ENCODE measurements around the gene ZNF490.
"Not testable (repeated sequence)": the region's sequence is repeated elsewhere in the genome, so short reads cannot be mapped to it uniquely, and the experiment has no call there.

Gene ZNF490

DNA sequence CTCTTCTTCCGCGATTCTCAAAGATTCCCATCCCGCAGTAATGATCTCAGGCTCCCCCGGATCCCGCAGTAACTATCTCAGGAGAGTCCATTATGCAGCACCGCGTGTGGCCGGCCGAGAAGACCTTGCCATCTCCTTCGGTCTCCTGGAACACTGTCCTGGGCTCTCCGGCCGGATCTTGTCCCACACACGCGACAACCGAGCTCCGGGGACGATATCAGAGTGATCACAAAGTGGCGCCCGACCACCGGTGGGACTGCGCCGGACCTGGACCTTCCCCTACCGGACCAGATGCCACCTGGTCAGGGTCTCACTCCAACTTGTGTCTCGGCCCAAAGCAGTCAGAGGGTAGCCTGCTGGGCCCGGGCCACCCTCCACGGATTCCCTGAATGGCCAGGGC is 31.9 kb upstream of the ZNF490 start:
- H3K9me3 ChIP-seq (ENCODE audit: control insufficient read depth, insufficient read depth, low read length), result no peaks in the 10 kb centered on the region
- no peaks in the 10 kb centered on the region for H3K27me3 ChIP-seq (ENCODE audit: control insufficient read depth, insufficient read depth, low read length)
- H3K9ac ChIP-seq (ENCODE audit: low read depth, low read length), result no peak overlapping the region

DNA sequence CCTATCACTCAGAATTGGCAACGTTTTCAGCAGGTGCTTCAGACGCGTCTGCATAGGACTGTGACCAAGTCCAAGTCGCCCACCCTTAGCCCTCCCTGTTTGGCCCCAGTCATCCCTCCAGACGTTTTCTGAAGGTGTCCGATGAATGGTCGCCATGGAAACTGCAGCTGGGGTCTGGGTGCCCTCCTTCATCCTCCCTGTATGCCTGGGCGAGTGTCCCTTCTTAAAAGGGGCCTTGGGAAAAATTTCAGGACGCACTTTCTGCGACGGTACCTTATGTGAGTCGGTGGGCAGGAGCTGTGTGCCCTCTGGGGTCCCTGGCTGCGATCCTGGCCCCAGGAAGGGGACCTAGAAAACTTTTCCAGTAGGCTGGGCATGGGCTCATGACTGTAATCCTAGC is 30.8 kb upstream of the ZNF490 start:
- peaks cover 5% of the 10 kb centered on the region for H3K36me3 ChIP-seq (ENCODE audit: control insufficient read depth, insufficient read depth, low read length)

More for the DNA sequence above, 31.9 kb upstream of the ZNF490 start:
- Histone ChIP-seq H3K4me1 (ENCODE audit: control insufficient read depth, insufficient read depth, low read length) (no peaks in the 10 kb centered on the region), H3K36me3 (ENCODE audit: control insufficient read depth, insufficient read depth, low read length) (peaks cover 5% of the 10 kb centered on the region), H3K4me3 (ENCODE audit: low read depth, low read length) (no peak overlapping the region)

DNA sequence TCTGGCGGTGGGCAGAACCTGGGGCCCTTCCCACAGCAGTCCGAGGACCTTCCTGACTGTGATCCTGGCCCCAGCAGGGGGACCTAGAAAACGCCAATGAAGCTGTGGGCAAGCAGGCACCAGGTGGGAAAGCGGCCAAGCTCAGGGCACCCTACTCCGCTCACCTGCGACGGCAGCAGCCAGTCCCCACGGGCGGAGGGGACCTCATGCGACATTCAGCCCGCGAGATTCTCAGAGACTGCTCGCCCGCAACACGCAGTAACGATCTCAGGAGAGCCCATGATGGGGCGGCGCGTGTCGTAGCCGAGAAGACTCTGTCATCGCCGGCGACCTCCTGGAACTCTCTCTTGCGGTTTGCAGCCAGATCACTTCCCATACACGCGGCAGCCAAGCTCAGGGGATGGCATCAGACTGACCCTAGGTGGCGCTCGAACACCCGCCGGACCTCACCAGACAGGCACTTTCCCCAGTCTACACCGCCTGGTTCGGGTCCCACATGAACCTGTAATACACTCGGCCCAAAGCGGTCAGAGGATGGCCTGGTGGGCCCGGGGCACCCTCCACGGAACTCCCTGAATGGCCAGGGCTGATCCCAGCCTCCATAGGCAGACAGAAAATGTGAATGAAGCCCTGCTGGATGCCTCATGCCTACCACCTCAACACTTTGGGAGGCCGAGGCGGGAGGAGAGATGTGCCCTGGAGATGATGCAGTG is 29.4 kb upstream of the ZNF490 start:
- Histone ChIP-seq H3K4me1 (ENCODE audit: control insufficient read depth, insufficient read depth, low read length) (no peaks in the 10 kb centered on the region), H3K9ac (ENCODE audit: low read depth, low read length) (peak overlapping the region; percentile 47), H3K27me3 (ENCODE audit: control insufficient read depth, insufficient read depth, low read length) (no peaks in the 10 kb centered on the region), H3K9me3 (ENCODE audit: control insufficient read depth, insufficient read depth, low read length) (no peaks in the 10 kb centered on the region), H3K36me3 (ENCODE audit: control insufficient read depth, insufficient read depth, low read length) (peaks cover 5% of the 10 kb centered on the region), H3K4me3 (ENCODE audit: low read depth, low read length) (peak overlapping the region; percentile 60)

More for the DNA sequence above, 30.8 kb upstream of the ZNF490 start:
- H3K4me1 ChIP-seq (ENCODE audit: control insufficient read depth, insufficient read depth, low read length), result no peaks in the 10 kb centered on the region
- no peak overlapping the region for H3K4me3 ChIP-seq (ENCODE audit: low read depth, low read length)
- no peaks in the 10 kb centered on the region for H3K27me3 ChIP-seq (ENCODE audit: control insufficient read depth, insufficient read depth, low read length)
- no peaks in the 10 kb centered on the region for H3K9me3 ChIP-seq (ENCODE audit: control insufficient read depth, insufficient read depth, low read length)
- H3K9ac ChIP-seq (ENCODE audit: low read depth, low read length), result no peak overlapping the region

DNA sequence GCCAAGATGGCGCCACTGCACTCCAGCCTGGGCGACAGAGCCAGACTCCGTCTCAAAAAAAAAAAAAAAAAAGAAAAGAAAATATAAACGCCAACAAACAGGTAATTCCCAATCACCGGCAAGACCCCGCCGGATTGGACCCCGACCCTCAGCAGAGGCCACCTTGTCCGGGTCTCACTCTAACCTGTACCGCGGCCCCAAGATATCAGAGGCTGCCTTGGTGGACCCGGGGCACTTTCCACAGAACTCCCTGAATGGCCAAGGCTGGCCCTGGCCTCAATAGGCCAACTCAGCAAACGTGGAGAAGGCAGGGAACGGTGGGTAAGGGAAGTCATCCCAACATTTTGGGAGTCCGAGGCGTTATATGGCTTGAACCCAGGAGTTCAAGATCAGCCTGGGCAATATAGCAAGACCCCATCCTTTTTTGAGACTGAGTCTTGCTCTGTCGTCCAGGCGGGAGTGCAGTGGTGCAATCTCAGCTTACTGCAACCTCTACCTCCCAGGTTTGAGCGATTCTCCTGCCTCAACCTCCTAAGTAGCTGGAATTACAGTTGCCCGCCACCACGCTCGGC is 28.1 kb upstream of the ZNF490 start:
- Histone ChIP-seq H3K27me3 (ENCODE audit: control insufficient read depth, insufficient read depth, low read length) (no peaks in the 10 kb centered on the region), H3K9ac (ENCODE audit: low read depth, low read length) (no peak overlapping the region), H3K4me3 (ENCODE audit: low read depth, low read length) (no peak overlapping the region), H3K36me3 (ENCODE audit: control insufficient read depth, insufficient read depth, low read length) (no peaks in the 10 kb centered on the region), H3K4me1 (ENCODE audit: control insufficient read depth, insufficient read depth, low read length) (no peaks in the 10 kb centered on the region), H3K9me3 (ENCODE audit: control insufficient read depth, insufficient read depth, low read length) (no peaks in the 10 kb centered on the region)

DNA sequence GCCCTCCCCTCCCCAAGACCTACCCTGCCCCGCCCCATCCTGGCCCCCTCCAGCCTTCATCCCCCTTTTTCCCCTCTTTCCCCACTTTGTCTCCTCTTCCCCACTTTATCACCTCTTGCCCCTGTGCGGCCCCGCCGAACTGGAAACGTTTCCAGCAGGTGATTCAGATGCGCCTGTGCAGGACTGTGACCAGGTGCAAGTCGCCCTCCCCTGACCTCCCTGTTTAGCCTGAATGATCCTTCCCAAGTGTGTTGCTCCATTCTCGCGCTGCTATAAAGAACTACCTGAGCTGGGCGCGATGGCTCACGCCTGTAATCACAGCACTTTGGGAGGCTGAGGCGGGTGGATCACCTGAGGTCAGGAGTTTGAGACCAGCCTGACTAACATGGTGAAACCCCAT is 26.0 kb upstream of the ZNF490 start:
- Histone ChIP-seq H3K4me1 (ENCODE audit: control insufficient read depth, insufficient read depth, low read length) (no peaks in the 10 kb centered on the region), H3K36me3 (ENCODE audit: control insufficient read depth, insufficient read depth, low read length) (no peaks in the 10 kb centered on the region), H3K9ac (ENCODE audit: low read depth, low read length) (no peak overlapping the region), H3K4me3 (ENCODE audit: low read depth, low read length) (no peak overlapping the region), H3K27me3 (ENCODE audit: control insufficient read depth, insufficient read depth, low read length) (no peaks in the 10 kb centered on the region), H3K9me3 (ENCODE audit: control insufficient read depth, insufficient read depth, low read length) (no peaks in the 10 kb centered on the region)

DNA sequence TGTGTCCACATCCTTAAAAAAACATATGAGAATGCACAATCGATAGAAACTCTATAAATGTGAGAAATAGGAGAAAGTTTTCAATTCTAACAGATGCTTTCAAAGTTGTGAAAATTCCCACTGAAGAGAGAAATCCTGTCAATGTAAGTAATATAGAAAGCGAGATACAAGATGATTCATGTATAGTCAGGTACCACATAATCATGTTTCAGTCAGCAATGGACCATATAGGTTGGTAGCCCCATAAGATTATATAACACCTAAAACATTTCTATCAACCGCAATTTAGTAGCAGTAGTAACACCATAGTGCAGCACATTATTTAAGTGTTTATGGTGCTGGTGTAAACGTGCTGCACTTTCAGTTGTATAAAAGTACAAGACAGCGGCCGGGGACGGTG is 18.6 kb upstream of the ZNF490 start:
- Histone ChIP-seq H3K9ac (ENCODE audit: low read depth, low read length) (no peak overlapping the region), H3K4me1 (ENCODE audit: control insufficient read depth, insufficient read depth, low read length) (no peaks in the 10 kb centered on the region), H3K27me3 (ENCODE audit: control insufficient read depth, insufficient read depth, low read length) (no peaks in the 10 kb centered on the region), H3K4me3 (ENCODE audit: low read depth, low read length) (no peak overlapping the region), H3K9me3 (ENCODE audit: control insufficient read depth, insufficient read depth, low read length) (peaks cover 17% of the 10 kb centered on the region), H3K36me3 (ENCODE audit: control insufficient read depth, insufficient read depth, low read length) (peaks cover 36% of the 10 kb centered on the region)

DNA sequence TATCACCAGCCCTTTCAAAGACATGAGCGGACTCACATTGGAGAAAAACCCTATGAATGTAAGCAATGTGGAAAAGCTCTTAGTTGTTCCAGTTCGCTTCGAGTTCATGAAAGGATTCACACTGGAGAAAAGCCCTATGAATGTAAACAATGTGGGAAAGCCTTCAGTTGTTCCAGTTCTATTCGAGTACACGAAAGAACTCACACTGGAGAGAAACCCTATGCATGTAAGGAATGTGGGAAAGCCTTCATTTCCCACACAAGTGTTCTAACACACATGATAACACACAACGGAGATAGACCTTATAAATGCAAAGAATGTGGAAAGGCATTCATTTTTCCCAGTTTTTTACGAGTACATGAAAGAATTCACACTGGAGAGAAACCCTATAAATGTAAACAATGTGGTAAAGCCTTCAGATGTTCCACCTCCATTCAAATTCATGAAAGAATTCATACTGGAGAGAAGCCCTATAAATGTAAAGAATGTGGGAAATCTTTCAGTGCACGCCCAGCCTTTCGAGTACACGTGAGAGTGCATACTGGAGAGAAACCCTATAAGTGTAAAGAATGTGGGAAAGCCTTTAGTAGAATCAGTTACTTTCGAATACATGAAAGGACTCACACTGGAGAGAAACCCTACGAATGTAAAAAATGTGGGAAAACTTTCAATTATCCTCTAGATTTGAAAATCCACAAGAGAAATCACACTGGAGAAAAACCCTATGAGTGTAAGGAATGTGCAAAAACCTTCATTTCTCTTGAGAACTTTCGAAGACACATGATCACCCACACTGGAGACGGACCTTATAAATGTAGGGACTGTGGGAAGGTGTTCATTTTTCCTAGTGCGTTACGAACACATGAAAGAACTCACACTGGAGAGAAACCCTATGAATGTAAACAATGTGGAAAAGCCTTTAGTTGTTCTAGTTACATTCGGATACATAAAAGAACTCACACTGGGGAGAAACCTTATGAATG is 17.7 kb upstream of the ZNF490 start:
- H3K36me3 ChIP-seq (ENCODE audit: control insufficient read depth, insufficient read depth, low read length), result peaks cover 42% of the 10 kb centered on the region
- peaks cover 17% of the 10 kb centered on the region for H3K9me3 ChIP-seq (ENCODE audit: control insufficient read depth, insufficient read depth, low read length)
- H3K9ac ChIP-seq (ENCODE audit: low read depth, low read length), result no peak overlapping the region
- no peaks in the 10 kb centered on the region for H3K27me3 ChIP-seq (ENCODE audit: control insufficient read depth, insufficient read depth, low read length)
- H3K4me3 ChIP-seq (ENCODE audit: low read depth, low read length), result no peak overlapping the region
- H3K4me1 ChIP-seq (ENCODE audit: control insufficient read depth, insufficient read depth, low read length), result no peaks in the 10 kb centered on the region

DNA sequence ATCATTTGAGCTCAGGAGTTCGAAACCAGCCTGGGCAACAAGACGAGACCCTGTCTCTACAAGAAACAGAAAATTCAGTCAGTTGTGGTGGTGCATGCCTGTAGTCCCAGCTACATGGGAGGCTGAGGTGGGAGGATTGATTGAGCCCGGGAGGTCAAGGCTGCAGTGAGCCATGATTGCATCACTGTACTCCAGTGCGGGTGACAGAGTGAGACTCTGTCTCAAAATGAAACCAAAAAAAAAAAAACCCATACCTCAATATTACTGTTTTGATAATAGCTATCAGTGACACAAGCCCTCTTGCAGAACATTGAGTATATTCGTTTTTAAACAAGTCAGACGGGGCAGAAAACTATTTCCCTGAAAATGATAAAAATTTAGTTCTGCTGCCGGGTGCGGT is 16.3 kb upstream of the ZNF490 start:
- H3K36me3 ChIP-seq (ENCODE audit: control insufficient read depth, insufficient read depth, low read length), result peaks cover 42% of the 10 kb centered on the region

DNA sequence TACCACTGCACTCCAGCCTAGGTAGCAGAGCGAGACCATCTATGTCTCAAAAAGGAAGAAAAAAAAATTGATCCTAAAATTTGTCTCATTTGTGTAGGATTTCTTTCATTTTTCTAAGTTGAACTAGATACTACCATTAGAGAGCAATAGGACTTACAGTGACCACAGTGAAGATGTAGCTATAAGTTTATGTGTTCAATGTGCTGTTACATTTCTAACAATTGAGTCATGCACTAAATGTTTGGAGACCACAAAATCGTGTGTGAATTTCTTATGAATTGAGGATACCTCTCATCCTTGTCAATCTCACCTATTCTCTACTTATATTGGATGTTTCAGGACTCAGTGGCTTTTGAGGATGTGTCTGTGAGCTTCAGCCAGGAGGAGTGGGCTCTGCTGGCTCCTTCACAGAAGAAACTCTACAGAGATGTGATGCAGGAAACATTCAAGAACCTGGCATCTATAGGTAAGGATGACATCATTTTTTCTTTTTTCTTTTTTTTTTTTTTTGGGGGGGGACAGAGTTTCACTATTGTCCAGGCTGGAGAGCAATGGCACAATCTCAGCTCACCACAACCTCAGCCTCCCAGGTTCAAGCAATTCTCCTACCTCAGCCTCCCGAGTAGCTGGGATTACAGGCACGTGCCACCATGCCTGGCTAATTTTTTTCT is 12.9 kb upstream of the ZNF490 start:
- Histone ChIP-seq H3K4me3 (ENCODE audit: low read depth, low read length) (no peak overlapping the region), H3K27me3 (ENCODE audit: control insufficient read depth, insufficient read depth, low read length) (no peaks in the 10 kb centered on the region), H3K4me1 (ENCODE audit: control insufficient read depth, insufficient read depth, low read length) (no peaks in the 10 kb centered on the region), H3K36me3 (ENCODE audit: control insufficient read depth, insufficient read depth, low read length) (peaks cover 33% of the 10 kb centered on the region), H3K9me3 (ENCODE audit: control insufficient read depth, insufficient read depth, low read length) (peaks cover 8% of the 10 kb centered on the region), H3K9ac (ENCODE audit: low read depth, low read length) (no peak overlapping the region)

More for the DNA sequence above, 16.3 kb upstream of the ZNF490 start:
- H3K9me3 ChIP-seq (ENCODE audit: control insufficient read depth, insufficient read depth, low read length), result peaks cover 17% of the 10 kb centered on the region
- no peak overlapping the region for H3K9ac ChIP-seq (ENCODE audit: low read depth, low read length)
- no peak overlapping the region for H3K4me3 ChIP-seq (ENCODE audit: low read depth, low read length)
- no peaks in the 10 kb centered on the region for H3K27me3 ChIP-seq (ENCODE audit: control insufficient read depth, insufficient read depth, low read length)
- no peaks in the 10 kb centered on the region for H3K4me1 ChIP-seq (ENCODE audit: control insufficient read depth, insufficient read depth, low read length)

DNA sequence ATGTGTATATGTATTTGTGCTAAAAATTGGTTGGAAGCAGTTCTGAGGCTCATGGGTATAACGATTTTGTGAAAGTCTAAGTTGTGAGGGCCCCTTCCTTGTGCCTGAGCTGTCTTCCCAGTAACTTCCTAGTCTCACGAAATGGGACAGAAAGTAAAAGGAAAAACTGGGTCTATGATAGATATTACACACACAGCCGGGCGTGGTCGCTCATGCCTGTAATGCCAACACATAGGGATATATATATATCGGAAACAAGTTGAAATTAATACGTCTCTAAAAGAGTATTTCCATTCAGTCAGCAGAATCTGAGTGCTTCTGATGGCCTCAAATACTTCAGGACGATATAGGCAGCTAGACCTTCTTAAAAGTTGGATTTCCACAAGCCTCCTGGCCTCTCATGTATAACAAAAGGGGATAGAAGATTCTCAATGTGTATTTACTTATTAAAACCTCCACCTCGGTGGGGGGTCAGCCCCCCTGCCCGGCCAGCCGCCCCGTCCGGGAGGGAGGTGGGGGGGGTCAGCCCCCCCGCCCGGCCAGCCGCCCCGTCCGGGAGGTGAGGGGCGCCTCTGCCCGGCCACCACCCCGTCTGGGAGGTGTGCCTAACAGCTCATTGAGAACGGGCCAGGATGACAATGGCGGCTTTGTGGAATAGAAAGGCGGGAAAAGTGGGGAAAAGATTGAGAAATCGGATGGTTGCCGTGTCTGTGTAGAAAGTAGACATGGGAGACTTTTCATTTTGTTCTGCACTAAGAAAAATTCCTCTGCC is 10.8 kb upstream of the ZNF490 start:
- H3K9me3 ChIP-seq (ENCODE audit: control insufficient read depth, insufficient read depth, low read length); H3K4me1 ChIP-seq (ENCODE audit: control insufficient read depth, insufficient read depth, low read length); H3K4me3 ChIP-seq (ENCODE audit: low read depth, low read length); H3K9ac ChIP-seq (ENCODE audit: low read depth, low read length); H3K27me3 ChIP-seq (ENCODE audit: control insufficient read depth, insufficient read depth, low read length): not testable (repeated sequence)
- H3K36me3 ChIP-seq (ENCODE audit: control insufficient read depth, insufficient read depth, low read length), result peaks cover 16% of the 10 kb centered on the region

DNA sequence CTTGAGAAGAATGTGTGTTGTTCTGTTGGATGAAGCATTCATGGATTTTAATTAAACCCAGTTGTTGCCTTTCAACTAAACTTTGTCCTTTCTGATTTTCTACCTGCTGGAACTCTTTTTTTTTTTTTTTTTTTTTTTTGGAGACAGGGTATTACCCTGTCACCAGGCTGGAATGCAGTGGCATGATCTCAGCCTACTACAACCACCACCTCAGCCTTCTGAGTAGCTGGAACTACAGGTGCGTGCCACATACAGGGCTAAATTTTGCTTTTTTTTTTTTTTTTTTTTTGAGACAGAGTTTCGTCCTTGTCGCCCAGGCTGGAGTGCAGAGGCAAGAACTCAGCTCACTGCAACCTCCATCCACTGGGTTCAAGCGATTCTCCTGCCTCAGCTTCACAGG is 7.0 kb upstream of the ZNF490 start:
- Histone ChIP-seq H3K4me3 (ENCODE audit: low read depth, low read length) (no peak overlapping the region), H3K36me3 (ENCODE audit: control insufficient read depth, insufficient read depth, low read length) (peaks cover 10% of the 10 kb centered on the region), H3K9ac (ENCODE audit: low read depth, low read length) (no peak overlapping the region), H3K9me3 (ENCODE audit: control insufficient read depth, insufficient read depth, low read length) (no peaks in the 10 kb centered on the region), H3K4me1 (ENCODE audit: control insufficient read depth, insufficient read depth, low read length) (no peaks in the 10 kb centered on the region), H3K27me3 (ENCODE audit: control insufficient read depth, insufficient read depth, low read length) (no peaks in the 10 kb centered on the region)
